HEK293T (cell line): ENCODE measurements around the gene MRPL9.

Source experiments
- CTCF ChIA-PET: fragments of 350-600 bp; formaldehyde crosslinking; extraction: SDS; loops from one replicate; lab custom pipeline; 2021; ENCODE audit warnings: antibody characterized with exemption, inconsistent platforms; lab: Yijun Ruan, JAX
- POLR2A ChIA-PET: fragments of 350-600 bp; formaldehyde crosslinking; extraction: SDS; loops from one replicate; lab custom pipeline; 2020; ENCODE audit warnings: antibody characterized with exemption, inconsistent platforms; lab: Yijun Ruan, JAX
- DNase-seq: peaks from one replicate; pipeline ENCODE4 v3.0.0; 2012; ENCODE audit warnings: mixed read lengths; ENCODE audit errors: extremely low spot score
- ARNT ChIP-seq: fragments of 450-650 bp; IDR thresholded peaks from 2 replicates; pipeline ENCODE4 v1.6.1; 2017; ENCODE audit warnings: mild to moderate bottlenecking
- BHLHE40 ChIP-seq: fragments of 450-650 bp; IDR thresholded peaks from 2 replicates; pipeline ENCODE4 v1.6.1; 2016; ENCODE audit warnings: mild to moderate bottlenecking, moderate library complexity, borderline replicate concordance
- CTBP1 ChIP-seq: fragments of 450-650 bp; IDR thresholded peaks from 2 replicates; pipeline ENCODE4 v1.6.1; 2016; ENCODE audit warnings: borderline replicate concordance
- ELF4 ChIP-seq: fragments of 450-650 bp; IDR thresholded peaks from 2 replicates; pipeline ENCODE4 v1.6.1; 2017; ENCODE audit warnings: antibody characterized with exemption
- FOXA1 ChIP-seq: fragments of 450-650 bp; IDR thresholded peaks from 2 replicates; pipeline ENCODE4 v1.6.1; 2016; ENCODE audit warnings: mild to moderate bottlenecking
- FOXK2 ChIP-seq: fragments of 450-650 bp; IDR thresholded peaks from 2 replicates; pipeline ENCODE4 v1.6.1; 2016; ENCODE audit warnings: mild to moderate bottlenecking
- FOXM1 ChIP-seq: fragments of 450-650 bp; IDR thresholded peaks from 2 replicates; pipeline ENCODE4 v1.6.1; 2017; ENCODE audit warnings: mild to moderate bottlenecking, borderline replicate concordance
- HDGF ChIP-seq: fragments of 450-650 bp; IDR thresholded peaks from 2 replicates; pipeline ENCODE4 v1.6.1; 2017; ENCODE audit warnings: antibody characterized with exemption, borderline replicate concordance
- L3MBTL2 ChIP-seq: fragments of 450-650 bp; conservative IDR thresholded peaks from 2 replicates; pipeline ENCODE4 v1.6.1; 2016; ENCODE audit warnings: mild to moderate bottlenecking
- LEF1 ChIP-seq: fragments of 450-650 bp; IDR thresholded peaks from 2 replicates; pipeline ENCODE4 v1.6.1; 2017; ENCODE audit warnings: mild to moderate bottlenecking, borderline replicate concordance
- NFRKB ChIP-seq: fragments of 450-650 bp; IDR thresholded peaks from 2 replicates; pipeline ENCODE4 v1.6.1; 2016; ENCODE audit warnings: mild to moderate bottlenecking, moderate library complexity
- SP1 ChIP-seq: fragments of 450-650 bp; IDR thresholded peaks from 2 replicates; pipeline ENCODE4 v1.6.1; 2017
- SUZ12 ChIP-seq: fragments of 450-650 bp; IDR thresholded peaks from 2 replicates; pipeline ENCODE4 v1.6.1; 2016; ENCODE audit warnings: mild to moderate bottlenecking
- TARDBP ChIP-seq: fragments of 450-650 bp; IDR thresholded peaks from 2 replicates; pipeline ENCODE4 v1.6.1; 2016
- ZNF384 ChIP-seq: fragments of 450-650 bp; IDR thresholded peaks from 2 replicates; pipeline ENCODE4 v1.6.1; 2016
- TF ChIP-seq, protein P1 (sequence below): fragments of 450-650 bp; IDR thresholded peaks from 2 replicates; pipeline ENCODE4 v1.6.1; 2016

MRPL9 gene

DNA sequence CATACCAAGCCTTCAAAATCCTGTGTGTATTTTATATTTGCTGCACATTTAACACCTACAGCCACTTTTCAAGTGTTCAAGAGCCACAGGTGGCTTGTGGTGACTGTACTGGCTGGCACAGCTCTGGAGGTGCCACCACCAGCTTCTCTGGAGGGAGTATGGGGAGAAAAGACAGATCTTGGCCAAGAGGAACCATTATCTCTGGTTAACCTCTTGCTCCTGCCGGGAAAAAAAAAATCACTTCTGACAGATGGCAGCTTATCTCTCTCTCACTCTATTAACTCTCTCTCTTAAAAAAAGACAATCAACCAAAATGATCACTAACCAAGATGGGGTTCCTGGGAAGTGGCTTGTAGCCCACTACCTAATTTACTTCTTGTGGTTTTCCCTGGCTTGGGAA is 43.2 kb downstream of the MRPL9 start:
- CTCF ChIA-PET = no interaction called here
- DNase-seq = no peak
- TF ChIP-seq SP1 (no peak), FOXK2 (no peak), CTBP1 (no peak), TARDBP (no peak), FOXA1 (no peak), SUZ12 (no peak), ELF4 (no peak)

DNA sequence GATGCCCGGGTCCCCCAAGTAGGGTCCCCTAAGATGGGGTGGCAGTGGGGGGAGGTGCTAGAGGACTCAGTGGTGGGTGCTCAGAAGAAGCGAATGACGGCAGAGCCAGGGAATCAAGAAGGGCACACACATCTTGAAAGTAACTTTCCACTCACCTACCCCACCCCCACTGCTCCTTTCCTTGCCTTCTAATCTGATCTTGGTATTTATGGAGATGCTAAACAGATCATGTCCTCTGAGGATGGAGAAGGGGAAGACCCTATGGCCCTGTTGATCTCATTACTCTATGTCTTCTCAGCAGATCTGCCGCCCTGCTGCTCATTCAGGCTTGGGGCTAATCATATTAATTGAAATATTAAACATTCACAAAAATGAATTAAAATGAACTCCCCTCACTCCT is 44.6 kb downstream of the MRPL9 start:
- no peak for TF ChIP-seq BHLHE40
- POLR2A ChIA-PET = no interaction called here
- no peak for DNase-seq
- CTCF ChIA-PET = no interaction called here

More for the DNA sequence above, 43.2 kb downstream of the MRPL9 start:
- POLR2A ChIA-PET = interaction anchor here (1.1 kb wide), 1 partner anchor 43 kb away, joined by 4 read pairs; the partner anchor contains the start of gene MRPL9

DNA sequence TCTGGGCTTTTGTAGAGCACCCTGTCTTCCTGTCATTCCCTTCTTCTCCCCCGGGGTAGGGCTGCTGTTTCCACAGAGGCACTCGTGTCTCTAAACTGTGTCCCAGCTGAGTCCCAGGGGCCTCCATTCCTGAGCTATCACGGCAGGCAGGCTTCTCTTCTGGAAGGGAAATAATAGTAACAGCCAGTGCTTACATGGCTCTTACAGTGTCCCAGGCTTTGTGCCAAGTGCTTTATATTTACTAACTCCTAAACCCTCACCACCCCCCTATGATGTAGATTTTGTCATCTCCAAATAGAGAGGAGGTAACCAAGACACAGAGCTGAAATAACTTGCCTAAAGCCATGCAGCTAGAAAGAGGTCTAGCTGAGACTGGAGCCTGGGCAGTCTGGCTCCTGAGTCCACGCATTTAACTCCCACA is 45.3 kb downstream of the MRPL9 start:
- DNase-seq = no peak
- ChIA-PET POLR2A (no interaction called here), CTCF (interaction anchor here (1.1 kb wide), 1 partner anchor 118 kb away, joined by 8 read pairs; no protein-coding TSS in a partner anchor)
- TF ChIP-seq BHLHE40 (no peak), HDGF (no peak), NFRKB (no peak), L3MBTL2 (no peak), SP1 (no peak), TARDBP (no peak), ARNT (no peak), FOXM1 (no peak), CTBP1 (no peak), SUZ12 (no peak), ELF4 (no peak), ZNF384 (no peak), FOXK2 (no peak), LEF1 (no peak), FOXA1 (no peak)
- TF ChIP-seq, protein P1, sequence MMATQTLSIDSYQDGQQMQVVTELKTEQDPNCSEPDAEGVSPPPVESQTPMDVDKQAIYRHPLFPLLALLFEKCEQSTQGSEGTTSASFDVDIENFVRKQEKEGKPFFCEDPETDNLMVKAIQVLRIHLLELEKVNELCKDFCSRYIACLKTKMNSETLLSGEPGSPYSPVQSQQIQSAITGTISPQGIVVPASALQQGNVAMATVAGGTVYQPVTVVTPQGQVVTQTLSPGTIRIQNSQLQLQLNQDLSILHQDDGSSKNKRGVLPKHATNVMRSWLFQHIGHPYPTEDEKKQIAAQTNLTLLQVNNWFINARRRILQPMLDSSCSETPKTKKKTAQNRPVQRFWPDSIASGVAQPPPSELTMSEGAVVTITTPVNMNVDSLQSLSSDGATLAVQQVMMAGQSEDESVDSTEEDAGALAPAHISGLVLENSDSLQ = no peak

DNA sequence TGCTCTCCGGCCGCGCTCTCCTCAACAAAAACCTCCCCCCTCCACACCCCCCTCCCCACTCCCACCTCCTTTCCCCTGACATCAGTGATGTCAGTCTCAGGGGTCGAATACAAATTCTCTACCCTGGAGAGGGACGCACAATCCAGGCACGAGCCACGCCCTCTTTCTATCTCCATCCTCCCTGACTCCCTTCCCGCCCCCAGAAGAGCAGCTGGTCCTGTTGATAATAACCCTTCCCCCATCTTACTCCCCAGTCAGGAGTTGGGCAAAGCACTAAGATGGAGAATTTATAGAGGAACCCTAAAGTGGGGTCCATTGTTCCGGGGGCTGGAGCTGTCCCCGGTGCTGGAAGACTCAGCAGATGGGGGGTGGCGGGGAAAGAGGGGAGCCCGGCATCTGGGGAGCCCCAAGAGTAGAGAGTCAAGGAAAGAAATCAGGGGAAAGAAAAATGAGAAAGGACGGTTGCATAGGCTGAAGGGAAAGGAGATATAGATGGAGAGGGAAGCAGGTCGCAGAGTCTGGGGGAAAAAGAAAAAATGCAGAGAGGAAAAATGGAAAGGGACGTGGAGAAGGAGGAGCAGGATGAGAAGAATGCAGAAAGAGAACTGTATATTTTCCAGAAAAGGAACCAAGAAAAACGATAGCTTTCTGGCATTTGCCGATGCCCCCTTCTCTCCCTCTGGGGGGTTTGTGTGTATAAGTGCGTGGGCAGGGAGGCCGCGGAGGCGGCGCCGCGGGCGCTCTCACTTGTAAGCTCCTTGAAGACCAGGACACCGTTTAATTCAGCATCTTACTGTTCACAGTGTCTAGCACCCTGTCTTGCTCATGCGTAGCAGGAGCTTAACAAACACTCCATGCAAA is 46.3 kb downstream of the MRPL9 start, which contains the start of gene CELF3:
Gene CELF3 (minus strand): TSS at position 33 of the 861 bp plus-strand sequence. CDS start 783 bp downstream, outside the sequence.
- POLR2A ChIA-PET = interaction anchor here (0.6 kb wide), 1 partner anchor 42 kb away, joined by 3 read pairs; no protein-coding TSS in a partner anchor
- TF ChIP-seq FOXM1 = peak; percentile 73; the same call in 1 of the 2 replicates
- no peak for TF ChIP-seq FOXK2
- peak; percentile 68 for TF ChIP-seq CTBP1
- TF ChIP-seq, protein P1 = peak; percentile 51
- TF ChIP-seq SUZ12 = no peak
- CTCF ChIA-PET = interaction anchor here (0.6 to 1.1 kb wide), 2 partner anchors 17 to 119 kb away, joined by 3 to 8 read pairs; no protein-coding TSS in a partner anchor
- DNase-seq = peak; percentile 72

DNA sequence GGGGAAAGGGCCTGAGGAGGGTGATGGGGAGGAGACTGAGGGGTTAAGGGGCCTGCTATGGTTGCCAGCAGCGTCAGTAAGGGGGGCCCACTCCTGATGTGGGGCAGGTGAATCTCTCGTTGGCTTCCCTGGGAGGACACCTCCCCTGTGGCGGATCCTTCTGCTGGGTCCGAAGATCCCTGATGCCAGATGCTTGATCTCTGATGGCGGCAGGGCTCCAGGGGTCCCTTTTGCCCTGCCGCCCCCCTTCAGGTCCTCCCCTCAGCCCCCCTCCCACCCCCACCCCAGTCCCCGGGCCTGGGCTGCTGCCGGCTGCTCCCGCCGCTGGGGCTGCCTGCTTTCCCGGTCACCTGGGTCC is 46.9 kb downstream of the MRPL9 start:
- POLR2A ChIA-PET = no interaction called here
- TF ChIP-seq, protein P1 = no peak
- TF ChIP-seq ELF4 = no peak
- TF ChIP-seq LEF1 = no peak
- TF ChIP-seq SUZ12 = no peak
- TF ChIP-seq NFRKB = no peak
- no peak for TF ChIP-seq TARDBP
- no peak for TF ChIP-seq HDGF
- no peak for TF ChIP-seq FOXA1
- no peak for TF ChIP-seq FOXM1
- no peak for TF ChIP-seq FOXK2
- TF ChIP-seq L3MBTL2 = no peak
- TF ChIP-seq ARNT = no peak
- TF ChIP-seq CTBP1 = no peak
- no peak for TF ChIP-seq ZNF384
- no peak for TF ChIP-seq SP1
- TF ChIP-seq BHLHE40 = no peak
- DNase-seq = no peak
- CTCF ChIA-PET = interaction anchor here (0.6 to 0.7 kb wide), 2 partner anchors 18 to 26 kb away, joined by 3 to 5 read pairs; no protein-coding TSS in a partner anchor
